ENCODE measurements around the gene TRIM65.
"Not testable (repeated sequence)": the region's sequence is repeated elsewhere in the genome, so short reads cannot be mapped to it uniquely, and the experiment has no call there.

TRIM65 gene

GRCh38 chr17:75888484-75888883 lies 8.3 kb downstream of the TRIM65 start:
- Histone ChIP-seq H3K36me3 (ENCODE audit: control insufficient read depth, insufficient read depth, low read length) (peaks cover 3% of the 10 kb centered on the region), H3K18ac (ENCODE audit: low read length) (no peak overlapping the region), H2AK5ac (ENCODE audit: low read length) (no peak overlapping the region), H3K27me3 (ENCODE audit: insufficient read depth, low read length, poor library complexity) (no peaks in the 10 kb centered on the region), H3K4ac (ENCODE audit: low read depth, low read length) (no peak overlapping the region), H3K79me1 (ENCODE audit: low read length) (peaks cover 2% of the 10 kb centered on the region), H3K79me2 (ENCODE audit: control insufficient read depth, insufficient read depth, low read length) (no peaks in the 10 kb centered on the region), H2BK15ac (replicated peaks; ENCODE audit: low read depth) (no peak overlapping the region), H2BK120ac (ENCODE audit: low read depth, low read length) (no peak overlapping the region), H3K23ac (ENCODE audit: low read length) (no peak overlapping the region), H3K9ac (ENCODE audit: low read length) (no peak overlapping the region), H3K4me1 (ENCODE audit: control insufficient read depth, low read depth, low read length) (no peaks in the 10 kb centered on the region), H4K5ac (ENCODE audit: low read length) (no peak overlapping the region), H4K8ac (ENCODE audit: low read depth, low read length) (no peak overlapping the region), H2BK5ac (ENCODE audit: low read length) (no peak overlapping the region), H3K56ac (ENCODE audit: low read length) (no peak overlapping the region), H3K4me2 (ENCODE audit: low read length) (no peak overlapping the region), H3K27ac (ENCODE audit: low read depth, low read length) (no peak overlapping the region), H3K4me3 (ENCODE audit: low read length) (no peak overlapping the region)
- DNase-seq: no peak
- WGBS (ENCODE audit: extremely low coverage, insufficient coverage, low lambda C conversion rate): no CpG with 5 or more reads among the region's 6 CpGs

DNA sequence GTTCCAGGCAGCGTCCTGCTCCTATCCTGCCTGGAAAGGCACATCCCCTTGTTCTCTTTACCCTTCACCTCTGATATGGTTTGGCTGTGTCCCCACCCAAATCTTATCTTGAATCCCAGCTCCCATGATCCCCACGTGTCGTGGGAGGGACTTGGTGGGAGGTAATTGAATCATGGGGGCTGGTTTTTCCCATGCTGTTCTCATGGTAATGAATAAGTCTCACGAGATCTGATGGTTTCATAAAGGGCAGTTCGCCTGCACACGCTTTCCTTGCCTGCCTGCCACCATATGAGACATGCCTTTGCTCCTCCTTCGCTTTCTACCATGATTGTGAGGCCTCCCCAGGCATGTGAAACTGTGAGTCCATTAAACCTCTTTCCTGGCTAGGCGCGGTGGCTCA lies 10.9 kb downstream of the TRIM65 start:
- H3K79me1 ChIP-seq (ENCODE audit: low read length); H4K8ac ChIP-seq (ENCODE audit: low read depth, low read length); H2BK15ac ChIP-seq (replicated peaks; ENCODE audit: low read depth); H3K23ac ChIP-seq (ENCODE audit: low read length); H3K4me1 ChIP-seq (ENCODE audit: control insufficient read depth, low read depth, low read length); H4K5ac ChIP-seq (ENCODE audit: low read length); H3K4me3 ChIP-seq (ENCODE audit: low read length); H3K18ac ChIP-seq (ENCODE audit: low read length); H3K36me3 ChIP-seq (ENCODE audit: control insufficient read depth, insufficient read depth, low read length); H3K27me3 ChIP-seq (ENCODE audit: insufficient read depth, low read length, poor library complexity); H2AK5ac ChIP-seq (ENCODE audit: low read length); H3K56ac ChIP-seq (ENCODE audit: low read length); H3K4ac ChIP-seq (ENCODE audit: low read depth, low read length); H3K4me2 ChIP-seq (ENCODE audit: low read length); DNase-seq; H3K79me2 ChIP-seq (ENCODE audit: control insufficient read depth, insufficient read depth, low read length); H2BK120ac ChIP-seq (ENCODE audit: low read depth, low read length); H2BK5ac ChIP-seq (ENCODE audit: low read length); H3K9ac ChIP-seq (ENCODE audit: low read length); H3K27ac ChIP-seq (ENCODE audit: low read depth, low read length): not testable (repeated sequence)
- no CpG with 5 or more reads among the region's 9 CpGs for WGBS (ENCODE audit: extremely low coverage, insufficient coverage, low lambda C conversion rate)

DNA sequence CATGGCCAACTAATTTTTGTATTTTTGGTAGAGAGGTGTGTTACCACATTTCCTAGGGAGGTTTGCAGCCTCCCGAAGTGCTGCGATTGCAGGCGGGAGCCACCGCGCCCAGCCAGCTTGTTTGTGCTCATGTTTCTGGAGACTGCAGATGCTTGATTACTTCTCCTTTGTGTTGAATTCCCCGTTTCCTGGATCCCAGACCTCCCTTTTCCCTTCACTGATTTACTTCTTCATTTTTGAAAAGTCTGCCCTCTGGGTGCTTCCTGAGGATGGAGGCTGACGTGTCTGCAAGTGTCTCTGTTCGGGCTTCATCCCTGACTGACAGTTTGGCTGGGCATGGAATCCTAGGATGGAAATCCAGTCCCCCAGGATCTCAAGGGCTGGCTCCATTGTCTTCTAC lies 11.3 kb downstream of the TRIM65 start:
- Histone ChIP-seq H2BK5ac (ENCODE audit: low read length) (no peak overlapping the region), H3K23ac (ENCODE audit: low read length) (no peak overlapping the region), H3K4me1 (ENCODE audit: control insufficient read depth, low read depth, low read length) (no peaks in the 10 kb centered on the region), H4K5ac (ENCODE audit: low read length) (no peak overlapping the region), H3K27me3 (ENCODE audit: insufficient read depth, low read length, poor library complexity) (no peaks in the 10 kb centered on the region), H3K36me3 (ENCODE audit: control insufficient read depth, insufficient read depth, low read length) (no peaks in the 10 kb centered on the region), H3K4me3 (ENCODE audit: low read length) (no peak overlapping the region), H2BK120ac (ENCODE audit: low read depth, low read length) (no peak overlapping the region), H2AK5ac (ENCODE audit: low read length) (no peak overlapping the region), H2BK15ac (replicated peaks; ENCODE audit: low read depth) (no peak overlapping the region), H4K8ac (ENCODE audit: low read depth, low read length) (no peak overlapping the region), H3K9ac (ENCODE audit: low read length) (no peak overlapping the region), H3K4ac (ENCODE audit: low read depth, low read length) (no peak overlapping the region), H3K18ac (ENCODE audit: low read length) (no peak overlapping the region), H3K4me2 (ENCODE audit: low read length) (no peak overlapping the region), H3K79me2 (ENCODE audit: control insufficient read depth, insufficient read depth, low read length) (no peaks in the 10 kb centered on the region), H3K56ac (ENCODE audit: low read length) (no peak overlapping the region), H3K79me1 (ENCODE audit: low read length) (no peaks in the 10 kb centered on the region), H3K27ac (ENCODE audit: low read depth, low read length) (no peak overlapping the region)
- no peak for DNase-seq
- WGBS (ENCODE audit: extremely low coverage, insufficient coverage, low lambda C conversion rate): no CpG with 5 or more reads among the region's 8 CpGs

GRCh38 chr17:75881678-75882454 lies 14.9 kb downstream of the TRIM65 start:
- Histone ChIP-seq H4K5ac (ENCODE audit: low read length) (no peak overlapping the region), H2BK5ac (ENCODE audit: low read length) (no peak overlapping the region), H3K4me2 (ENCODE audit: low read length) (no peak overlapping the region), H3K18ac (ENCODE audit: low read length) (no peak overlapping the region), H3K4me1 (ENCODE audit: control insufficient read depth, low read depth, low read length) (no peaks in the 10 kb centered on the region), H3K9ac (ENCODE audit: low read length) (no peak overlapping the region), H3K27me3 (ENCODE audit: insufficient read depth, low read length, poor library complexity) (no peaks in the 10 kb centered on the region), H3K23ac (ENCODE audit: low read length) (no peak overlapping the region), H3K4me3 (ENCODE audit: low read length) (no peak overlapping the region), H2BK15ac (replicated peaks; ENCODE audit: low read depth) (no peak overlapping the region), H3K27ac (ENCODE audit: low read depth, low read length) (no peak overlapping the region), H3K36me3 (ENCODE audit: control insufficient read depth, insufficient read depth, low read length) (no peaks in the 10 kb centered on the region), H2BK120ac (ENCODE audit: low read depth, low read length) (no peak overlapping the region), H3K79me2 (ENCODE audit: control insufficient read depth, insufficient read depth, low read length) (no peaks in the 10 kb centered on the region), H3K56ac (ENCODE audit: low read length) (no peak overlapping the region), H3K4ac (ENCODE audit: low read depth, low read length) (no peak overlapping the region), H2AK5ac (ENCODE audit: low read length) (no peak overlapping the region), H4K8ac (ENCODE audit: low read depth, low read length) (no peak overlapping the region), H3K79me1 (ENCODE audit: low read length) (no peaks in the 10 kb centered on the region)
- no peak for DNase-seq
- WGBS (ENCODE audit: extremely low coverage, insufficient coverage, low lambda C conversion rate): no CpG with 5 or more reads among the region's 15 CpGs

DNA sequence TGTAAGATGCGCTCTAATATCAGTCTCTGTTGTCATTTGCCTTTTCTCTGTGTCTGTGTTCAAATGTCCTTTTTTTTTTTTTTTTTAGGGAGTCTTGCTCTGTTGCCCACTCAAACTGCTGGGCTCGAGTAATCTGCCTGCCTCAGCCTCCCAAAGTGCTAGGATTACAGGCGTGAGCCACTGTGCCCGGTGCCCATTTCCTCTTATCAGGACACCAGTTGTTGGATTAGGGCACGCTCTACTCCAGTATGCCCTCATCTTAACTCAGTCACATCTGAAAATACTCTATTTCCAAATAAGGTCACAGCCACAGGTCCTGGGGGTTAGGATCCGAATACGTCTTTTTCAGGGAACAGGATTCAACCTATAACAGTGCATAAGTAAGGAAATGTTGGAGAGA lies 16.5 kb downstream of the TRIM65 start:
- no CpG with 5 or more reads among the region's 7 CpGs for WGBS (ENCODE audit: extremely low coverage, insufficient coverage, low lambda C conversion rate)
- Histone ChIP-seq H3K18ac (ENCODE audit: low read length) (no peak overlapping the region), H2BK5ac (ENCODE audit: low read length) (no peak overlapping the region), H3K79me1 (ENCODE audit: low read length) (no peaks in the 10 kb centered on the region), H3K4me3 (ENCODE audit: low read length) (no peak overlapping the region), H3K27ac (ENCODE audit: low read depth, low read length) (no peak overlapping the region), H3K4me2 (ENCODE audit: low read length) (no peak overlapping the region), H3K36me3 (ENCODE audit: control insufficient read depth, insufficient read depth, low read length) (no peaks in the 10 kb centered on the region), H3K79me2 (ENCODE audit: control insufficient read depth, insufficient read depth, low read length) (no peaks in the 10 kb centered on the region), H3K23ac (ENCODE audit: low read length) (no peak overlapping the region), H2BK15ac (replicated peaks; ENCODE audit: low read depth) (no peak overlapping the region), H4K8ac (ENCODE audit: low read depth, low read length) (no peak overlapping the region), H2BK120ac (ENCODE audit: low read depth, low read length) (no peak overlapping the region), H3K9ac (ENCODE audit: low read length) (no peak overlapping the region), H3K4me1 (ENCODE audit: control insufficient read depth, low read depth, low read length) (no peaks in the 10 kb centered on the region), H3K4ac (ENCODE audit: low read depth, low read length) (no peak overlapping the region), H3K56ac (ENCODE audit: low read length) (no peak overlapping the region), H4K5ac (ENCODE audit: low read length) (no peak overlapping the region), H3K27me3 (ENCODE audit: insufficient read depth, low read length, poor library complexity) (no peaks in the 10 kb centered on the region), H2AK5ac (ENCODE audit: low read length) (no peak overlapping the region)
- DNase-seq: no peak
